GM18526 (cell line): ENCODE measurements around the gene CSRNP3.

Experiments used
- POLR2A ChIP-seq: IDR thresholded peaks from 3 replicates; pipeline ENCODE4 v1.6.1; 2011; ENCODE audit not compliant: insufficient read length; ENCODE audit errors: extremely low read depth

CSRNP3 gene

GRCh38 chr2:165698444-165698884, 229.0 kb downstream of the CSRNP3 start:
- no peak for TF ChIP-seq POLR2A

- TF ChIP-seq POLR2A, result no peak
Observed at GRCh38 chr2:165699946-165700345, 230.4 kb downstream of the CSRNP3 start.

- TF ChIP-seq POLR2A, result no peak
Observed at GRCh38 chr2:165700531-165700930, 231.0 kb downstream of the CSRNP3 start.

GRCh38 chr2:165701147-165701546, 231.6 kb downstream of the CSRNP3 start:
- TF ChIP-seq POLR2A, result no peak

- no peak for TF ChIP-seq POLR2A
Observed at GRCh38 chr2:165706960-165707487, 237.5 kb downstream of the CSRNP3 start.

GRCh38 chr2:165716091-165716490, 246.6 kb downstream of the CSRNP3 start:
- TF ChIP-seq POLR2A, result no peak

GRCh38 chr2:165718610-165719210, 249.2 kb downstream of the CSRNP3 start:
- TF ChIP-seq POLR2A, result no peak

- no peak for TF ChIP-seq POLR2A
Observed at GRCh38 chr2:165720511-165720910, 251.0 kb downstream of the CSRNP3 start.

GRCh38 chr2:165725421-165725820, 255.9 kb downstream of the CSRNP3 start:
- TF ChIP-seq POLR2A, result no peak
